Esophagus muscularis mucosa (tissue), 4 donors: ENCODE data around the gene GPBAR1. TPM values are rescaled to one million over a fixed set of nuclear protein-coding genes. Genes with fewer than 3 reads are reported as not detected.

ENCODE experiments used
- DNase-seq: peaks from one replicate; pipeline ENCODE4 v3.0.0-alpha.2; 2017; ENCODE audit errors: extremely low spot score
- H3K27ac ChIP-seq, 4 donors: fragments of 200-600 bp; sonication (generic); replicated peaks in 1 of 4; 1 replicate in 3 of 4; 2 replicates in 1 of 4; pipeline ENCODE4 v1.5.1; 2016 to 2019; ENCODE audit warnings: mild to moderate bottlenecking in 1 of 4
- H3K27me3 ChIP-seq, 4 donors: fragments of 200-600 bp; sonication (generic); one replicate each; pipeline versions ENCODE4 v1.5.1 to v1.6.0; 2016 to 2019
- H3K36me3 ChIP-seq, 4 donors: fragments of 200-600 bp; sonication (generic); one replicate each; pipeline ENCODE4 v1.5.1; 2016 to 2019
- H3K4me1 ChIP-seq, 4 donors: fragments of 200-600 bp; sonication (generic); one replicate each; pipeline ENCODE4 v1.5.1; 2016 to 2019
- H3K4me3 ChIP-seq, 4 donors: fragments of 200-600 bp; sonication (generic); 1 replicate in 2 of 4; 2 replicates in 2 of 4; pipeline ENCODE4 v1.5.1; 2016 to 2019; ENCODE audit warnings: mild to moderate bottlenecking in 4 of 4, moderate library complexity in 1 of 4
- H3K9me3 ChIP-seq, 4 donors: fragments of 200-600 bp; sonication (generic); 1 replicate in 3 of 4; 2 replicates in 1 of 4; pipeline ENCODE4 v1.5.1; 2016 to 2019
- CTCF ChIP-seq, 3 experiments: fragments of 200-600 bp in 2 of 3; fragments of 450-650 bp in 1 of 3; sonication (generic) in 2 of 3; IDR thresholded peaks; one replicate each; pipeline ENCODE4 v1.5.1; 2017 to 2019; ENCODE audit warnings: antibody characterized with exemption in 3 of 3, mild to moderate bottlenecking in 2 of 3, moderate library complexity in 1 of 3
- EP300 ChIP-seq: sonication (generic); formaldehyde crosslinking; IDR thresholded peaks from one replicate; pipeline ENCODE4 v1.6.1; 2017; ENCODE audit warnings: antibody characterized with exemption
- POLR2A ChIP-seq: fragments of 450-650 bp; IDR thresholded peaks from one replicate; pipeline ENCODE4 v1.6.1; 2017; ENCODE audit warnings: antibody characterized with exemption, moderate library complexity, mild to moderate bottlenecking, low read depth
- POLR2AphosphoS5 ChIP-seq, 2 donors: sonication (generic); formaldehyde crosslinking; IDR thresholded peaks; one replicate each; pipeline ENCODE4 v1.6.1; 2017; ENCODE audit warnings: antibody characterized with exemption in 2 of 2
- WGBS: methylation state at CpG from one replicate; pipeline ENCODE4 v1.1.5; 2018; 5-methylcytosine and 5-hydroxymethylcytosine counted together
- intact Hi-C: fragments of 100-400 bp; cut with DNase I; formaldehyde crosslinking; loops from one replicate; pipeline ENCODE4 v1.15.1; 2023
- total RNA-seq, 4 donors: library from RNA; depleted of rRNA; stranded (reverse); fragments of >200 nt; gene quantifications; one replicate each; pipeline versions ENCODE4 v1.1.0 to v1.2.1, GENCODE V29; 2016

The GPBAR1 gene
- total RNA-seq, 4 donors from 2014 or later: 0.42 to 4.5 (median 3.9) TPM

GRCh38 chr2:218223046-218223445, 37.8 kb upstream of the GPBAR1 start:
- intact Hi-C loops: no loop called here

GRCh38 chr2:218224186-218224585, 36.6 kb upstream of the GPBAR1 start:
- Histone ChIP-seq H3K4me3 (no peak overlapping the region), H3K4me1 (peaks cover 50 to 76% (median 66%) of the 10 kb centered on the region in 4 donors), H3K27ac (no peak overlapping the region), H3K36me3 (peaks cover 15 to 46% (median 36%) of the 10 kb centered on the region in 4 donors), H3K27me3 (no peaks in the 10 kb centered on the region), H3K9me3 (no peaks in the 10 kb centered on the region)
- no peak for DNase-seq
- intact Hi-C loops: no loop called here
- TF ChIP-seq EP300 (no peak), CTCF (IDR thresholded peaks at IDR 0.05) (no peak), POLR2A (no peak)
- WGBS: 72% methylated on average over 1 of the region's 1 CpG

More at GRCh38 chr2:218223046-218223445, 37.8 kb upstream of the GPBAR1 start:
- DNase-seq: no peak
- Histone ChIP-seq H3K4me1 (peaks cover 49 to 77% (median 66%) of the 10 kb centered on the region in 4 donors), H3K27me3 (no peaks in the 10 kb centered on the region), H3K9me3 (no peaks in the 10 kb centered on the region), H3K4me3 (no peak overlapping the region), H3K27ac (no peak overlapping the region), H3K36me3 (peaks cover 7 to 38% (median 30%) of the 10 kb centered on the region in 4 donors)
- 86% methylated on average over 5 of the region's 5 CpGs for WGBS
- TF ChIP-seq CTCF (IDR thresholded peaks at IDR 0.05): no peak
- TF ChIP-seq POLR2A: no peak
- no peak for TF ChIP-seq POLR2AphosphoS5 (IDR thresholded peaks at IDR 0.05)
- no peak for TF ChIP-seq EP300

- intact Hi-C loops: no loop called here
- no peak for TF ChIP-seq EP300
- no peak for TF ChIP-seq POLR2A
- no peak for TF ChIP-seq POLR2AphosphoS5 (IDR thresholded peaks at IDR 0.05)
- no peak for TF ChIP-seq CTCF (IDR thresholded peaks at IDR 0.05)
- peaks cover 45 to 69% (median 59%) of the 10 kb centered on the region in 4 donors for H3K4me1 ChIP-seq
- 83% methylated on average over 3 of the region's 3 CpGs for WGBS
- no peak overlapping the region for H3K4me3 ChIP-seq
- no peak for DNase-seq
- no peak overlapping the region for H3K27ac ChIP-seq
- H3K9me3 ChIP-seq: no peaks in the 10 kb centered on the region
- no peaks in the 10 kb centered on the region for H3K27me3 ChIP-seq
- peaks cover 28 to 71% (median 59%) of the 10 kb centered on the region in 4 donors for H3K36me3 ChIP-seq
Observed at GRCh38 chr2:218226903-218227302, 33.9 kb upstream of the GPBAR1 start.

- Histone ChIP-seq H3K27ac (peak overlapping the region; percentile 60 to 66 (median 60)), H3K36me3 (peaks cover 35 to 87% (median 72%) of the 10 kb centered on the region in 4 donors), H3K27me3 (no peaks in the 10 kb centered on the region), H3K4me3 (no peak overlapping the region), H3K4me1 (peaks cover 34 to 60% (median 47%) of the 10 kb centered on the region in 4 donors), H3K9me3 (no peaks in the 10 kb centered on the region)
- intact Hi-C loops: no loop called here
- TF ChIP-seq POLR2AphosphoS5 (IDR thresholded peaks at IDR 0.05) (no peak), CTCF (IDR thresholded peaks at IDR 0.05) (no peak), EP300 (no peak), POLR2A (no peak)
- DNase-seq: no peak
- 92% methylated on average over 6 of the region's 6 CpGs for WGBS
Observed at GRCh38 chr2:218228366-218229090, 32.3 kb upstream of the GPBAR1 start.
